ENCODE data around the gene CTRB2. TPM values are rescaled to one million over a fixed set of nuclear protein-coding genes. Genes with fewer than 3 reads are reported as not detected.

CTRB2 gene
- total and polyA plus RNA-seq, 2 of the 8 experiments (the other 6 are each of a cell fraction or from before 2014, with no cell fraction given): not detected

GRCh38 chr16:75172578-75172977 lies 34.4 kb downstream of the CTRB2 start:
- H3K14ac ChIP-seq (ENCODE audit: insufficient read length): no peak overlapping the region
- H3K56ac ChIP-seq (replicated peaks; ENCODE audit: insufficient read length, low read depth, low read length): no peak overlapping the region
- 93% methylated on average over 4 of the region's 4 CpGs; no CpG with 5 or more reads in 1 of the 2 experiments for WGBS, 2 experiments (ENCODE audit: extremely low coverage in 1 of 2, insufficient coverage in 1 of 2, insufficient read length in 1 of 2, insufficient replicate concordance in 2 of 2, low coverage in 1 of 2, low lambda C conversion rate in 2 of 2, missing lambda C conversion rate in 1 of 2)
- H2BK120ac ChIP-seq (replicated peaks; ENCODE audit: low read depth, low read length): no peak overlapping the region
- H2AFZ ChIP-seq (ENCODE audit: low read length): no peak overlapping the region
- no peak overlapping the region for H3K23ac ChIP-seq (ENCODE audit: insufficient read length)
- H3K27me3 ChIP-seq (replicated peaks in 1 of 4; ENCODE audit: control insufficient read depth in 3 of 4, extremely low read depth in 1 of 4, insufficient read depth in 3 of 4, low read length in 3 of 4): no peaks in the 10 kb centered on the region
- peaks cover 5 to 45% (median 38%) of the 10 kb centered on the region in 4 experiments; a peak in 7 of 8 replicates for H3K36me3 ChIP-seq (ENCODE audit: control insufficient read depth in 2 of 4, insufficient read depth in 4 of 4, low read length in 3 of 4)
- no peaks in the 10 kb centered on the region for H3K79me2 ChIP-seq (ENCODE audit: control insufficient read depth in 1 of 2, insufficient read depth in 2 of 2, low read length in 2 of 2)
- no peak overlapping the region for H3K4me2 ChIP-seq (ENCODE audit: insufficient read depth in 1 of 2, low read depth in 2 of 2, low read length in 2 of 2)
- ChIA-PET POLR2A (ENCODE audit: partially characterized antibody) (interaction anchor here (0.6 to 2.1 kb wide), 3 partner anchors 10 to 262 kb away, joined by 3 to 7 read pairs (median 3); no protein-coding TSS in a partner anchor), CTCF (ENCODE audit: partially characterized antibody) (interaction anchor here (2.2 kb wide), 1 partner anchor 26 kb away, joined by 8 read pairs; no protein-coding TSS in a partner anchor)
- H3K4me1 ChIP-seq (replicated peaks in 1 of 4; ENCODE audit: control insufficient read depth in 3 of 4, insufficient read depth in 4 of 4, low read length in 3 of 4): no peaks in the 10 kb centered on the region
- H3K79me1 ChIP-seq (ENCODE audit: low read depth, low read length): no peaks in the 10 kb centered on the region
- no peak overlapping the region for H4K91ac ChIP-seq (replicated peaks; ENCODE audit: insufficient read length, low read length)
- H2BK5ac ChIP-seq (ENCODE audit: low read depth, low read length): no peak overlapping the region
- FAIRE-seq (no peak), DNase-seq (ENCODE audit: low read depth in 1 of 2, low spot score in 2 of 2) (no peak)
- no peak overlapping the region for H3K4ac ChIP-seq (replicated peaks; ENCODE audit: insufficient read length, low read depth, low read length)
- no peak for TF ChIP-seq SIN3A (conservative IDR thresholded peaks at IDR 0.05 in 1 of 2, IDR thresholded peaks at IDR 0.05 in 1 of 2; ENCODE audit: low read depth in 1 of 2, low read length in 2 of 2)
- H3K27ac ChIP-seq (ENCODE audit: low read depth, low read length): no peak overlapping the region
- H4K8ac ChIP-seq (ENCODE audit: extremely low read depth, insufficient read depth, low read length): no peak overlapping the region
- peaks cover 56 to 65% of the 10 kb centered on the region in 2 experiments for H3K9me3 ChIP-seq (ENCODE audit: insufficient read depth in 2 of 2, low read depth in 1 of 2, low read length in 1 of 2)
- no peaks in the 10 kb centered on the region for H4K20me1 ChIP-seq (replicated peaks in 1 of 2; ENCODE audit: control insufficient read depth in 1 of 2, insufficient read depth in 2 of 2, low read length in 2 of 2)
- no peak overlapping the region for H3K4me3 ChIP-seq (ENCODE audit: extremely low read depth in 1 of 4, insufficient read depth in 2 of 4, low read depth in 3 of 4, low read length in 4 of 4)
- H2BK15ac ChIP-seq (ENCODE audit: low read length): no peak overlapping the region
- no peak overlapping the region for H2AK5ac ChIP-seq (ENCODE audit: low read depth, low read length)
- no peak overlapping the region for H3K9ac ChIP-seq (replicated peaks in 1 of 4; ENCODE audit: extremely low read depth in 1 of 4, low read depth in 3 of 4, low read length in 3 of 4)
- H2BK20ac ChIP-seq (ENCODE audit: low read length): no peak overlapping the region
- no peak overlapping the region for H4K5ac ChIP-seq (ENCODE audit: insufficient read length, low read depth, low read length)
- H2BK12ac ChIP-seq (ENCODE audit: low read depth, low read length): no peak overlapping the region
- H3K23me2 ChIP-seq (ENCODE audit: low read depth, low read length): no peaks in the 10 kb centered on the region
- H3K18ac ChIP-seq (ENCODE audit: extremely low read depth, low read length): no peak overlapping the region
